GM18517 (cell line): ENCODE results near the gene CCDC54.
"Not testable (repeated sequence)": the region's sequence is repeated elsewhere in the genome, so short reads cannot be mapped to it uniquely, and the experiment has no call there.

ENCODE experiments used
- ATAC-seq: cut with Tn5 transposase; IDR thresholded peaks from one replicate; pipeline ENCODE4 v1.9.1; 2021; ENCODE audit warnings: mild to moderate bottlenecking, moderate library complexity; ENCODE audit not compliant: unreplicated experiment

The CCDC54 gene

DNA sequence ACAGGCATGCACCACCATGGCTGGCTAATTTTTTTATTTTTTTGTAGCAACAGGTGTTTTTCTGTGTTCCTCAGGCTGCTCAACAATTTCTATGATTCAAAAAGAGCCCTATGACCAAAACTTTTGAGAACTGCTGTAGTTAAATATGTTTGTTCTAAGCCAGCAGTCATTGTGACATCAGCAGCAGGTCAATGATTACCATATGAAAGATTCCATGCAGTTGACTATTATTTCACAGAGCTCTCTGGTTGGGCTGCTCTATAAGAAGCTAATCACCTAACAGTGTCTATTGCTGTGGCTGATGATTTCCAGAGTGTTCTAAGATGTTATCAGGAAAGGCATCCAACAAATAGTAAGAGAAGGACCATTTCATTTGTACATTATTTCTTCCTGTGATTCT, at the start of gene CCDC54:
Gene CCDC54 (plus strand): TSS at position 289 of the 400 bp plus-strand sequence. CDS start 149 bp downstream, outside the sequence.
- no peak for ATAC-seq

DNA sequence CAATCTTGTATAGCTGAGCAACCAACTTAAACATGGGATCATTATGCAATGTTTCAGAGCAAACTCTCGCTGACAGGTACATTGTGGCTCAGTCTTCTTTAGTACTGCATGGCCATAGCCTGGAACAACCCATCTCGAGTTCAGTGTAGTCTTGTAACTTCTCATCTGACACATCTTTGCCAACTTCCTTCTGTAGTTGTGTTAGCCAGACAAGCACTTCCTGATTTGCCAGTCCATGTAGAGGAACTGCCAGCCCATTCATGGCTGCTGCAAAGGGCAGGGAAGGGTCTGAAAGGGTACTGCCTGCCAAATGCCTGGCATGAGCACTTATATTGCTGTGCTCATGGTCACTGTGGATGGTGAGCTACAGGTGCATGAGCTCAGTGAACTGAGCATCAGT, 49.2 kb upstream of the CCDC54 start:
- ATAC-seq, result no peak

DNA sequence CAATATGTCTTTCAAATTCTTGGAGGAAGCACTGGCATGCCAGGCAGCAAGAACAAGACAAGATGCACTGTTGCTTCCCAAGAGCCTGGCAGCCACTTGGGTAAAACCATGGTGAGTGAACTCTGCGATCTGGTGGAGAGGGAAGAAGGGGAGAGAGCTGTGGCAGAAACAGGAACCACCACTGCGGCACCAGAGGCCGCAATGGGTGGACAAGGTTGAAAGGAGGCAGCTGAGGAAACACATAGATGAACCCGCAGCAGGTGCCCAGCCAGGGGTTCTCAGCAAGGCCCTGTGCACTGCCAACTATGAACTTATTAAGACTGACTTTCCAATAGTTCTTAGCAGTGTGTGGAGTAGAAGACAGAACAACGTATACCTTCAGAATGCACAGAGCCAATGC, 48.2 kb upstream of the CCDC54 start:
- no peak for ATAC-seq

DNA sequence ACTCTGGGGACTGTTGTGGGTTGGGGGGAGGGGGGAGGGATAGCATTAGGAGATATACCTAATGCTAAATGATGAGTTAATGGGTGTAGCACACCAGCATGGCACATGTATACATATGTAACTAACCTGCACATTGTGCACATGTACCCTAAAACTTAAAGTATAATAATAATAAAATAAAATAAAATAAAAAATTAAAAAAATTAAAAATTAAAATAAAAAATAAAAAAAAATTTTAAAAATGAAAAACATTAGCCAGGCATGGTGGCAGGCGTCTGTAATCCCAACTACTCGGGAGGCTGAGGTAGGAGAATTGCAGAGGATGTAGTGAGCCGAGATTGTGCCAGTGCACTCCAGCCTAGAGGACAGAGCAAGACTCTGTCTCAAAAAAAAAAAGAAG, 37.5 kb upstream of the CCDC54 start:
- ATAC-seq, result not testable (repeated sequence)

DNA sequence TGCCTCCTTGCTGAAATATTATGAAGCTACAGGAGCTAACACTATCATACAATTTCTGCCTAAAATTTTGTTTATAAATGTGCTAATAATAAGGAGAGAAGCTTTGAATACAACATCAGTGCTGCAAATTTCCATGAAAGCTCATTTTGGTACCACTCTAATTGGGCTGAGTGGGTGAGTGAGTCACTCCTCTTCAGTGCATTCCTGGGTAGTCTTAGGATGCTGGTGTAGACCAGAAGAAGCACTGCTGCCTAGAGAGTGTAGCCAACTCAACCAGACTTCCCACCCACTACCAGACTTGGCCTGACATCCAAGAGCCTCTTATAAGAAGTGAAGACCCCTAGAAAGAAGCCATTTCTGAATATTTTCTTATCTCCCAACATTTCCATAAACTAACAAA, 32.5 kb upstream of the CCDC54 start:
- ATAC-seq, result no peak

DNA sequence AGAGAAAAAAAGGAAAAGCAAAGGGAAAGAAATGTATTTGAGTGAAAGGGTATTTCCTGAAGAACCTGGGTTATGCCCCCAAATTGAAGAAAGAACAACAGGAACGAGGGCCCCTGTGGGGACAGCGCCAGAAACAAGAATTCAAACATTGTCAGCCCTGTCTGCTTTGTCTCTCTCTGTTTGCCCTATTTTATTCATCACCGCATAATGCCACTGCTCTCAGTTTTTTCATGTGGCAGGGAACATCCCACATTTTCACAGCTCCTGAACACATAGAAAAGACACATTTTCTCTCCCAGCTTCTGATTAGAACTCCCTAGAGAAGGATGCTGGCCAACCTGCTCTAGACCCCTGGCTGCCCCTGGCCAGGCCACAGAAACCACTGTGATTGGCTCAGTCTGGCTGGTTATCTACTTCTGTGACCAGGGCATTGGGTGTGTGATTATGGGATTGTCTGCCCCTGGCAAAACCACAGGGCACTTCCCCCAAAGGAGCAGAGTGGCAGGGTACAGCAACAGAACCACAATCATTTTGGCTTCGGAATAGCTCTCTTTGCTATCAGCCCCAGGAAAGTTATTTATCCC, 31.3 kb upstream of the CCDC54 start:
- no peak for ATAC-seq

DNA sequence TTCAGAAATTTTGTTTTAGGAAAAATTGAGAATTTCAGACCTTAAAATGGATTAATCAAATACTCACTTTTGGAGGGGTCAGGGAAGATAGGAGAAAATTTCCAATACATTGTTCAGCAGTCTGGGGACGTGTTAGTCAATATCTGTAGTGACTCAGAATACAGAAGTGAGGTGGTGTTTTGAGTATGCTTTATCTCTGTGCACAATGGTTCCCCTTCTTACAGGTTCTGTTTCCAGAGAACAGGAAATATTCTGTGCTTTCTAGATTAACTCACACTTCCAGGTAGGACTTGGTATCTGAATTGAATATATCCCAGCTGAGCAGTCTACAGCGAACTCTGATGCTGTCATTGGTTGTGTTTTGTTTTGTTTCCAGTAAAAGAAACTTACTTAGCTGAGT, 30.7 kb upstream of the CCDC54 start:
- no peak for ATAC-seq

DNA sequence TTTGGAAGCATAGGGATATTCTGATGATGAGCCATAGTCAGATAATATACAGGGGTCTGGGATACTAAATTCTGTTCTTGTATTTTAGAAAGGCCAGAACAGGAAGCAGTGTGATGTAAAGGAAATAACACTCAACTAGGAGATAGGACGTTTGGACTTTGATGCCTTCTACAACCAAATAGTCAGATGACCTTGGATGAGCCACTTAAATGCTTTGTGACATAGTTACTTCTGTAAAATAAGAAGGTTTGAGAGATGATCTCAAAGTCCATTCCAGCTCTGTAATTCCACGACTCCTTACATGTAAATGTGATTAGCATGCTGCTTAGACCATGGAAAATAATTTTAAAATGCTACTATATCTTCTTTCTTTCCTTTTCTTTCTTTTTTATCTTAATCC, 29.5 kb upstream of the CCDC54 start:
- ATAC-seq, result no peak

DNA sequence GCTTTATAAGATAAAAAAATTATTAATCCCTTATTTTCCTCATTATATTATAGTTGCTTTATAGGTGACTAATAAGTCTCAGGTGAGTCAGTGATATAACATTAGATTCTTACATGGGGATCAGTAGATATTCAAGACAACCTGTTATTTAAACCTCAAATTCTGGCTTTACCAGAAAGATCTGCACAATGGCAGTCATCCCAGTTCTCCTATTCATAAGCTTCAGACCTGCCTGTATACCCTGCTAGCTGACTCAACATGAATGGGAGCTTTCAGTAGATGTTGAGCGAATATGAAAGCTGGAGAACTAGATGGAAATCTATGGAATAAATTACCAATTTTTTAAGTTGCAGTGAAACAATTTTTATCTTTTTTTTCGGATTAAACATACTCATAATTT, 20.5 kb upstream of the CCDC54 start:
- ATAC-seq, result no peak

DNA sequence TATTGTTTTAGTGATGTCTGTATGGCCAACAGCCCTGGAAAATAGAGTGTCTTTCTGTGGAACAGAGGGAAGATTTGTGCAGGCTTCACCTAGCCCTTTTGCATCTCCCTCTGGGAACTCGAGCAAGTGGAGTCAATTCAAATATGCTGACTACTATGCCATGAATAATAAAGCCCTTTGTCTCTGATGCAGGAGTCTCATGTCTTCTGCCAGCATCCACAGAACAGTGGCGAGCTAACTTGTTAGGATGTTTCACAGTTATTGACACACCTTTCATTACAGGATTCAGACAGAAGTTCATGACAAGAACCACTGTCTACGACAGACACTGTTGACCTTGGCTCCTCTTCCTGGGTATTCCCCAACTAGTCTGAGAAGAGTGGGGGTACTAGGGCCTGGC, 15.6 kb upstream of the CCDC54 start:
- no peak for ATAC-seq

DNA sequence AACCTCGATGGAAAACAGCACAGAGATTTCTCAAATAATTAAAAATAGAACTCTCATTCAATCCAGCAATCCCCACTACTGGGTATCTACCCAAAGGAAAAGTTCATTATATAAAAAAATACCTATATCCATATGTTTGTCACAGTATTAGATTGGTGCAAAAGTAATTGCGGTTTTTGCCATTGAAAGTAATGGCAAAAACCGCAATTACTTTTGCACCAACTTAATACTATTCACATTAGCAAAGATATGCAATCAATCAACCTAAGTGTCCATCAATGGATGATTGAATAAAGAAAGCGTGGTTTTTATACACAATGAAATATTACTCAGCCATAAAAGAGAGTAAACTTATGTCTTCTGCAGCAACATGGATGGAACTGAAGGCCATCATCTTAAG, 12.2 kb upstream of the CCDC54 start:
- no peak for ATAC-seq

DNA sequence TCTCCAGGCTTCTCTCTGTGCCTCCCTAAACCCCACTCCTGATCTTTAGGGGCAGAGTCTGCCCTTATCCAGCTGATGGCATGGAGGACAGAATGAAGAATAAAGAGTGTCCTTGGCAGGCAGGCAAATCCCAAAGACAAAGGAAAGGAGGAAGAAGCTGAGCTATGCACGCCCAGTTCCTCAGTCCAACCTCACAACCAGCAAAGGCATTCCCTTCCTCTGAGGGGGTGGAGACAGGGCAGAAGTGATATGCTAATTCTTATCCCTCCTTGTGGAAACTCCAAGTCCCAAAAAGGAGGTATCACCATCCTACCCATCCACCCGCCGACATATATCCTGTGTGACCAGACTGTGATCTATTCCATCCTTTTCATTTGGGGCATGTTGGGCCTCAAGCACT, 10.5 kb upstream of the CCDC54 start:
- no peak for ATAC-seq

DNA sequence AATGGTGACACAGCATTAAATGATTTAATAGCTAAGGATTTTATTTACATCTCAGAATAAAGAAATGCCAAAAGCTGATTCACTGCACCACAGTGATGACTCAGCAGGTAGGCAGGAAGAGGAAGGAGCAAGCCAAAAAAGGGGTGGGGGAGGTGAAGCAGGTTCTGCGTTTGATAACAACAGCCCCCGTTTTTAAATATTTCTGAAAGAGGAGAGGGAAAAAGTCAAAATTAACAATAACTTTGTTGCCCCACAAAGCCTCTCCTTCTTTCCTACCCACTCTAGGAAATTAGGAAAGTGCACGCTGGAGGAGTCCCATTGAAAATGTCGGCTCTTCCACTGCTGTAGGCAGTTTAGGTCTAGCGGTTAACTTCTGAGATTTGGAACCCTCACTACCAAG, 9.9 kb upstream of the CCDC54 start:
- ATAC-seq, result no peak

DNA sequence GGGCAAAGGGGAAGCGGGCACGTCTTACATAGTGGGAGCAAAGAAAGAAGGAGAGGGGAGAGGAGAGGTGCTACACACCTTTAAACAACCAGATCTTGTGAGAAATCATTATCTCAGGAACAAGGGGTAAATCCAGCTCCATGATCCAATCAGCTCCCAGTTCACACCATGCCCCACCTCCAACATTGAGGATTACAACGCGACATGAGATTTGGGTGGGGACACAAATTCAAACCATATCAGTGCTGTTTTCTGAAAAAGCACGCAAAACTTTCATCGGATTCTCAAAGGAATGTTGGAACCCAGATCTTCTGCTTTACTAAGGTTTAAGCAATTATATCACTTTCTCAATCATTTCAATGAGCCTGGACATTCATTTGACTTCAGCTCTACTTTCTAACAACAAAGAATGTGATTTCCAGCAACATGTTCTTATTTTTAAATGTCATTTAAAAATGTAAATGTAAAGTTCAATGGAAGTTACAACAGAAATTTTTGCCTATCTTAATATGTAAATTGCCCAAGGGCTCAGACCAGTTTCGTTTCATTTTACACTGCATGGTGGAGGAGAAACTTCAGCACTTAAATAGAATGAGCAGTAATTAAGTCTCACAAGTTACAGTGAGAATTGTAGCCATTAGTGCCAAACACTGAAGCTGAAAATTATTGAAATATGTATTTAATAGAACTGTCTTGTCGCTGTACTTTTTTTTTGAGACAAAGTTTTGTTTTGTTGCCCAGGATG, 8.4 kb upstream of the CCDC54 start:
- ATAC-seq, result no peak

DNA sequence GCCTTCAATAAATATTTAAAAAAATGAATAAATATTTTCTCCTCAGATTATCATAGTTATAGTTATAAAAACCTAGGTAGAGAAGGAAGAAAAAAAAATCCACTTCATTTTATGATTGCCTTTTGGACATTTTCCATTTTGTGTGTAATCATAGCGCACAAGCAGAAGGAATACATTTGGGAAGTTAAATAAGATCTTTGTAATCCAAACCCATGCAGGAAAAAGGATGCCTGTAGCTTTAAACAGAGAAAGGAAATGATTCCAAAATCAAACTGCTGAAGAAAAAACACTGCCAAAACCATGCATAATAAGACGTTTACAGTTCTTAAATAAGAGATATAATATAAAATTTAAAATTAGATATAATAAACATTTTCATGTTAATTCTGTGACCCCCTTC, 7.4 kb upstream of the CCDC54 start:
- no peak for ATAC-seq

DNA sequence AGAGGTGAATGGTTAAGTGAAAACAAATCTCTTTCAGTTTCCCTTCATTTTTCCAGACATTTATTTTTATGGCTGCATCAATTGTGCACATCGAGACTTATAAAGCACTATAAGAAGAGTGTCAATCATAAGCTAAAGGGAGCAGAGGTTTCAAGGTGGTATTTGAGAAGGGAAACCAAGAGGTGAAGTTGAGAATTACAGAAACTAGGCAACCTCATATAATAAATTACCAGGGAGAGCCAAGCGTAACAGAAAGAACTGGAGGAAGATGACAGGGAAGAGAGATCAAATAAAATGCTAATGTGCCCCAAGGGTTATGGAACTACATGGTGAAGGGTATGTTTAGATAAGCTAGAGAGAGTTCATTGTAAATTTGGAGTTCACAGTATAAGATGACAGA, 6.3 kb upstream of the CCDC54 start:
- no peak for ATAC-seq

DNA sequence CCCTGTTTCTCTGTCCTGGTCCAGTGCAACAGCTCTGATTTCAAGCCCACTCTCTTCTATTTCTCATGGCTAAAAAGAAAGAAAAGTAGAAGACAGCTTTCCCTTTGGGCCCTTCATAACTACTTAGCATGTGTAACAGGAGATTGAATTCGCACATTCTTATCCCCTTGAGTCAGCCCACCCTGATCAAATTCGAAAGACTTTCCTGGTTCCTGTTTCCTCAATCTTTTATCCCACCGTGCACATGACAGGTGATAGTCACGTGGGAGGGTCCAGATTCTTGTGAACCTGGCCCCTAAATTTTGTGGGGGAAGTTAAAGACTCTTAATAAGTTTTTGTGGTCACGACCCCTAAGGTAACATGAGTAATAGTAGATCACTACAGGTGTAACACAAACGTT, 4.7 kb upstream of the CCDC54 start:
- ATAC-seq, result no peak

DNA sequence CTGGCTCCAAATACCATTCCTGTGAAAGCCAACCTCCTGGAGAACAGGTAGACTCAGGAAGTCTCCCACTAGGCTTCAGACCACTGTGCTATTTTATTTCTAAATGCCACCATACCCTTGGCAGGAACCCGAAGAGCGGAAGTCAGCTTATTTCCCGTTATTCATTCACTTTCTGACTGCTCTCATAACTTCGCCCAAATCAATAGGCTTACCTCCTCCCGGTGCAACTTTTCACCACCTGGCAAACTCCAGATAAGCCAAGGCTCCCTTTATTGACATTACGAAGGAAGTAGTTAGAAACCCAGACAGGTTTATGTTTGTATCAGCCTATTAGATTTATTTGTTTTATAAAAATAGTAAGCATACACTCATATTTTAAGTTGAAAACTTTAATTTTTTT, 3.3 kb upstream of the CCDC54 start:
- ATAC-seq, result no peak

DNA sequence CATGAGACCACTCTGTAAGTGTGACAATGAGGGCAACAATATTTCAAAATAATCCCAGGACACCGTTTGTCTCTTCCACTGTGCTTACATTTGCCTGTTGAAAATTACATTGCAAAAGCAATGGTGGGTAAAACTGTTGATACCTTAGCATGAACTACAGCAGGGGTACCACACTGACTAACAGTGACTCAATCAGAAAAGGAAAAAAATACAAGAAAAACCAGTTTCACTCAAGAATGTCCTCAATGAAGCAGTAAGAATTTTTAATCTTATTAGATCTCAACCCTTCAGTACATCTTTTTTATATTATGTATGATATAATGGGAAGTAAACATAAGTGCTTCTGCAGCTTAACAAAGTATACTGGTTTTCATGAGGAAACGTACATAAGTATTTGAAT, 1.6 kb upstream of the CCDC54 start:
- ATAC-seq, result no peak

DNA sequence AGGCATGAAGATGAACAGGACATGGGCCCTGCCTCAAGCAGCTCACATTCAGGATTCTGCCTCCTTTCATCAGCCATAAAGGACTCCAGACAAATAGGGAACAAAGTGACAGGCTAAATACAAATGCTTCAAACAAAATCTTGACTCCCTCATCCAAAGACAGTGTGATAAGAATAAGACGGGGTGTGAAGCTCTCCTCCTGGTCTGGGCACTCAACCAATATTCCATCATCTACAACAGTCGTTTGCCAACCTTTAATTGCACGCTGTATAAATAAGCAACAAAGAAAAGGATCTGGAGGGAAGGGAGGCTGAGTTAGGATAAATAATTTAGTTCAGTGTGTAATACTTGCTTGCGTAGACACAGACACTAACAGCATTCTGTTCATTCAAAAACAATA, 5.4 kb downstream of the CCDC54 start:
- ATAC-seq, result no peak

DNA sequence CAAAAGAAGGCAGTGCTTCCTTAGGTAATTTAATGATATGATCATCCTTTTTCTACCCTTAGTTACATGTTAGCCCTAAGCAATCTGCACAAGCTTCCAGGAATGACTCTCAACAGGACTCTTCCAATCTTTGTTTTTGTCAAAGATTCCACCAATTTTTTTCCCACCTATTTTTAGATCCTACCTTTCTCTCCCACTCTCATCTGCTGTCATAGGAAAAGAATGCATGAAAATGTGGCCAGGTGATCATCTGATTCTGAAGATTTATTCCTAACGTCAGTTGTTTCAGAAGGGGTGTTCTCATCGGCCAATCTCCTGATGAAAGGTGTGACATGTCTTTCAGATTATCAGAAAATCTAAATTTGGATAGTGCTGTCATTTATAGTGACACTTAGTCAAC, 7.2 kb downstream of the CCDC54 start:
- ATAC-seq, result no peak

DNA sequence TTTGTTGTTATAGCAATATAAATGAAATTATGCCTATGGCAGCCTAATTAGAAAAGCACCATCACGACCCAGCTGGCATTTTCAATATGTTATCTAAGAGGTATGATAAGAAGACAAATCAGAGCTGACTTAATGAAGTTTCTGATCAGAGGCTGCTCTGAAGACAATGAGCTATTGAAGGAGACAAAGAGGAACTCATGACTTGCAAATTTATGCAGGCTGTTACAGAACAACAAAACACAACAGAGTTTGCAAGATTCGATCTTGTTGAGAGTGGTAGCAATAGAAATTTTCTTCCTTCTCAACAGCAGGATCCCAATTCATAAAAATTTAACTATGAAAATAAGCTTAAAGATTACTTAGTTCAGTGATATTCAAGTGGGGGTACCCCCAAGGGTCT, 7.7 kb downstream of the CCDC54 start:
- ATAC-seq, result no peak

DNA sequence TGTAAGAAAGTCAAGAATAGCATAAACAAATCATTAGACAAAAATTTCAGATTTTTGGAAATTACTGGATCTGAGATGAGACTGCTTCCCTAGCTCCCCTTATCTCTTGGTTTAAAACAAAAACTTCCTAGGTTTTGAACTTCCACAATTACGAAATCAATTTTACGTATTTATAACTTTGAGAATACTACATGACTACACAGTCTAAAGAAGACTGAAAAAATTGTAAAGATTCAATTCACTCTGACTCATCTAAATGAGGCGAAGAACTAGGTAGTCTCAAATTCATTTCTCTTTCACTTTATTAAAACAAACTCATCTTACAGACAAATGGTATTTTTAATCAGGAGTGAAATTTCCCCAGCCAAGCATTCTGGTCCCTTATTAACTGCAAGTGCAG, 10.3 kb downstream of the CCDC54 start:
- ATAC-seq, result no peak
